WTC11 (cell line): ENCODE data around the gene NRG3.

ENCODE experiments used
- FOXP1 ChIP-seq: sonication (generic); formaldehyde crosslinking; IDR thresholded peaks from 2 replicates; pipeline ENCODE4 v1.8.0; 2022; ENCODE audit warnings: missing genetic modification reagents, mild to moderate bottlenecking, moderate library complexity, borderline replicate concordance
- SP1 ChIP-seq: sonication (generic); formaldehyde crosslinking; conservative IDR thresholded peaks from 2 replicates; pipeline ENCODE4 v1.8.1; 2022; ENCODE audit warnings: missing genetic modification reagents
- USF2 ChIP-seq: sonication (generic); formaldehyde crosslinking; IDR thresholded peaks from 2 replicates; pipeline ENCODE4 v1.8.1; 2023; ENCODE audit warnings: mild to moderate bottlenecking, missing genetic modification reagents, moderate library complexity
- ZMAT4 ChIP-seq: fragments of 250-450 bp; sonication (Bioruptor Pico); IDR thresholded peaks from 2 replicates; pipeline ENCODE4 v1.9.0; 2021; ENCODE audit warnings: mild to moderate bottlenecking
- ZNF121 ChIP-seq: sonication (generic); formaldehyde crosslinking; IDR thresholded peaks from 2 replicates; pipeline ENCODE4 v1.8.0; 2023; ENCODE audit warnings: missing genetic modification reagents
- TF ChIP-seq, protein P1 (sequence below): fragments of 200-600 bp; IDR thresholded peaks from 2 replicates; pipeline ENCODE4 v1.8.0; 2022; ENCODE audit warnings: antibody characterized with exemption
- TF ChIP-seq, protein P2 (sequence below): fragments of 250-450 bp; sonication (Bioruptor Pico); IDR thresholded peaks from 2 replicates; pipeline ENCODE4 v1.9.0; 2021; ENCODE audit warnings: mild to moderate bottlenecking, borderline replicate concordance

DNA sequence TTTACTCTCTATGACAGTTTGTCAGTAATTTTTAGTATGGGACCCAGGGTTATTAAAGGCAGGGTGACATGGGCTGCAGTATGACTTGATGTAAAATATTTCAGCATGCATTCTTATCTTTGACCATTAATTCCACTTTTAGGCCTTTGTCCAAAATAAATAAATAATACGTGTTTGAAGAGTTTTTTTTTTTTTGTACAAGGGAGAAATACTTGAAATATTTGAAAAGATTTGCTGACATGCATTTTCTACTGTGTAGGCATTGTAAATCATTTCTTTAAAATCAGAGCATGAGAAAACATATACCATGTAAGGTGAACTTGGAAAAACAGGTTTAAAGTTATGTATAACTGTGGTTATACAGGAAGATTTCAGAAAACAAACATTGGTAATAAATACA lies 23.5 kb downstream of the NRG3 start:
- TF ChIP-seq ZNF121 (CRISPR knock-in tag) (no peak), SP1 (CRISPR knock-in tag) (no peak), USF2 (CRISPR knock-in tag) (no peak), FOXP1 (CRISPR knock-in tag) (no peak), ZMAT4 (CRISPR knock-in tag) (no peak)
- TF ChIP-seq, protein P1, sequence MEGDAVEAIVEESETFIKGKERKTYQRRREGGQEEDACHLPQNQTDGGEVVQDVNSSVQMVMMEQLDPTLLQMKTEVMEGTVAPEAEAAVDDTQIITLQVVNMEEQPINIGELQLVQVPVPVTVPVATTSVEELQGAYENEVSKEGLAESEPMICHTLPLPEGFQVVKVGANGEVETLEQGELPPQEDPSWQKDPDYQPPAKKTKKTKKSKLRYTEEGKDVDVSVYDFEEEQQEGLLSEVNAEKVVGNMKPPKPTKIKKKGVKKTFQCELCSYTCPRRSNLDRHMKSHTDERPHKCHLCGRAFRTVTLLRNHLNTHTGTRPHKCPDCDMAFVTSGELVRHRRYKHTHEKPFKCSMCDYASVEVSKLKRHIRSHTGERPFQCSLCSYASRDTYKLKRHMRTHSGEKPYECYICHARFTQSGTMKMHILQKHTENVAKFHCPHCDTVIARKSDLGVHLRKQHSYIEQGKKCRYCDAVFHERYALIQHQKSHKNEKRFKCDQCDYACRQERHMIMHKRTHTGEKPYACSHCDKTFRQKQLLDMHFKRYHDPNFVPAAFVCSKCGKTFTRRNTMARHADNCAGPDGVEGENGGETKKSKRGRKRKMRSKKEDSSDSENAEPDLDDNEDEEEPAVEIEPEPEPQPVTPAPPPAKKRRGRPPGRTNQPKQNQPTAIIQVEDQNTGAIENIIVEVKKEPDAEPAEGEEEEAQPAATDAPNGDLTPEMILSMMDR: no peak
- TF ChIP-seq, protein P2, sequence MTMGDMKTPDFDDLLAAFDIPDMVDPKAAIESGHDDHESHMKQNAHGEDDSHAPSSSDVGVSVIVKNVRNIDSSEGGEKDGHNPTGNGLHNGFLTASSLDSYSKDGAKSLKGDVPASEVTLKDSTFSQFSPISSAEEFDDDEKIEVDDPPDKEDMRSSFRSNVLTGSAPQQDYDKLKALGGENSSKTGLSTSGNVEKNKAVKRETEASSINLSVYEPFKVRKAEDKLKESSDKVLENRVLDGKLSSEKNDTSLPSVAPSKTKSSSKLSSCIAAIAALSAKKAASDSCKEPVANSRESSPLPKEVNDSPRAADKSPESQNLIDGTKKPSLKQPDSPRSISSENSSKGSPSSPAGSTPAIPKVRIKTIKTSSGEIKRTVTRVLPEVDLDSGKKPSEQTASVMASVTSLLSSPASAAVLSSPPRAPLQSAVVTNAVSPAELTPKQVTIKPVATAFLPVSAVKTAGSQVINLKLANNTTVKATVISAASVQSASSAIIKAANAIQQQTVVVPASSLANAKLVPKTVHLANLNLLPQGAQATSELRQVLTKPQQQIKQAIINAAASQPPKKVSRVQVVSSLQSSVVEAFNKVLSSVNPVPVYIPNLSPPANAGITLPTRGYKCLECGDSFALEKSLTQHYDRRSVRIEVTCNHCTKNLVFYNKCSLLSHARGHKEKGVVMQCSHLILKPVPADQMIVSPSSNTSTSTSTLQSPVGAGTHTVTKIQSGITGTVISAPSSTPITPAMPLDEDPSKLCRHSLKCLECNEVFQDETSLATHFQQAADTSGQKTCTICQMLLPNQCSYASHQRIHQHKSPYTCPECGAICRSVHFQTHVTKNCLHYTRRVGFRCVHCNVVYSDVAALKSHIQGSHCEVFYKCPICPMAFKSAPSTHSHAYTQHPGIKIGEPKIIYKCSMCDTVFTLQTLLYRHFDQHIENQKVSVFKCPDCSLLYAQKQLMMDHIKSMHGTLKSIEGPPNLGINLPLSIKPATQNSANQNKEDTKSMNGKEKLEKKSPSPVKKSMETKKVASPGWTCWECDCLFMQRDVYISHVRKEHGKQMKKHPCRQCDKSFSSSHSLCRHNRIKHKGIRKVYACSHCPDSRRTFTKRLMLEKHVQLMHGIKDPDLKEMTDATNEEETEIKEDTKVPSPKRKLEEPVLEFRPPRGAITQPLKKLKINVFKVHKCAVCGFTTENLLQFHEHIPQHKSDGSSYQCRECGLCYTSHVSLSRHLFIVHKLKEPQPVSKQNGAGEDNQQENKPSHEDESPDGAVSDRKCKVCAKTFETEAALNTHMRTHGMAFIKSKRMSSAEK (CRISPR knock-in tag): no peak
